Motor neuron (in vitro differentiated cells): ENCODE measurements around the gene TRIM16. TPM values are rescaled to one million over a fixed set of nuclear protein-coding genes. Genes with fewer than 3 reads are reported as not detected.
A peak's percentile ranks its signal among the peaks of the same experiment; 100 is the strongest.
"Not testable (repeated sequence)": the region's sequence is repeated elsewhere in the genome, so short reads cannot be mapped to it uniquely, and the experiment has no call there.

Experiments
- ATAC-seq, 8 experiments: fragments of 200-7000 bp; cut with Tn5 transposase; replicated peaks in 6 of 8; 2 replicates each; pipeline ENCODE4 v1.8.0; 2021; ENCODE audit warnings: mild to moderate bottlenecking in 8 of 8, moderate library complexity in 8 of 8
- H3K27ac ChIP-seq, 2 donors: fragments of 250-450 bp; sonication (Bioruptor Pico); 2 replicates each; pipeline ENCODE4 v1.9.0; 2021; ENCODE audit warnings: antibody characterized with exemption in 2 of 2, mild to moderate bottlenecking in 2 of 2, moderate library complexity in 1 of 2
- H3K4me1 ChIP-seq, 2 donors: fragments of 250-450 bp; sonication (Bioruptor Pico); replicated peaks in 1 of 2; 2 replicates each; pipeline ENCODE4 v1.6.1; 2021; ENCODE audit warnings: antibody characterized with exemption in 2 of 2, mild to moderate bottlenecking in 2 of 2, moderate library complexity in 1 of 2
- H3K4me3 ChIP-seq, 5 donors: fragments of 250-450 bp; sonication (Bioruptor Pico); 2 replicates each; pipeline ENCODE4 v1.9.0; 2021; ENCODE audit warnings: antibody characterized with exemption in 5 of 5, mild to moderate bottlenecking in 5 of 5, moderate library complexity in 4 of 5
- WGBS, 10 experiments: fragments of 450-650 bp; shearing (Covaris generic); methylation state at CpG; one replicate each; pipeline ENCODE4 v1.0.0; 2022; 5-methylcytosine and 5-hydroxymethylcytosine counted together
- in situ Hi-C, 9 experiments: fragments of 400-800 bp; cut with MboI; loops; one replicate each; pipeline ENCODE4 v1.15.0; 2021; ENCODE audit warnings: low sequenced_read_pairs in 9 of 9, low pct_unique_long_range_greater_than_20kb in 2 of 9; ENCODE audit not compliant: unreplicated experiment in 9 of 9
- total RNA-seq, 8 experiments: library from RNA; unstranded; fragments of 300-600 nt; gene quantifications; 2 replicates each; pipeline versions ENCODE4 v1.2.3 to v1.2.4, GENCODE V29; 2022

The TRIM16 gene
- total RNA-seq, 8 experiments from 2014 or later = 17.0 to 49.1 (median 34.9) TPM

DNA sequence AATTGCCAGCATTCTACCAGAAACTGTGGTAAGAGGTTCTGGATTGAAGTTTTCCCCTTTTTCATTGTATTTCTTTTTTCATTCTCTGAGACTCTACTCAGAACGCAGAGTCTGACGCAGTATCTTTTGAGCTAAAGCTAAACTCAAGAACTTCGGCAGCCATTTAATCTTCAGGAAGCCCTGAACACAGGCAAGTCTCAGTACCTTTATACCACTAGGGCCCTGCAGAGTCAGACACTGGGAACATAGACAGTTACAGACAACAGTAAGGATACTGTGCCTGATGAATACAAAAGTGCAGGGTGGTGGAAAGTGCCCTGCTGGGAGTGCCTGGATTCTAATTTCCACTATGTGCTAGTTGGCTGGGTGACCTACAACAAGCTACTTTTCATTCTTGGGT is 976 bp downstream of the TRIM16 start:
- H3K4me3 ChIP-seq = peak overlapping the region in 1 of 5 donors; percentile 52
- in situ Hi-C loops = not testable (repeated sequence)
- WGBS, 10 experiments = 80 to 100% (median 100%) methylated on average over 1 to 3 of the region's 3 CpGs; no CpG with 5 or more reads in 4 of the 10 experiments

DNA sequence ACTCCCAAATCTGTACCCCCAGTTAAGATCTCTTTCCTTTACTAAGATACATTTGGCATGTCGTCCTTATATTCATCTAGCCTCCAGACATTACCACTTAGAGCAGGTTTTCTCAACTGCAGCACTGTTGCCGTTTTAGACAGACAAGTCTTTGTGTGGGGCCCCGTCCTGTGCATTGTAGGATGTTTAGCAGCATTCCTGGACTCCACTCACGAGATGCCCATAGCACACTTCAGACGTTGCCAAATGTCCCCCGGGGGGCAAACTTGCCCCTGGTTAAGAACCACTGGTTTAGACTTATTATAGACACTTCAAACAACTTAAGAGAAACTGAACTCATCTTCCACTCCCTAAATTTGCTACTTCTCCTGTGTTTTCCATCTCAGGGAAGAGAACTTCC is 8.1 kb downstream of the TRIM16 start:
- H3K4me3 ChIP-seq, H3K27ac ChIP-seq, ATAC-seq, H3K4me1 ChIP-seq, in situ Hi-C loops: not testable (repeated sequence)
- WGBS, 10 experiments = 92 to 100% (median 100%) methylated on average over 1 to 2 of the region's 6 CpGs; no CpG with 5 or more reads in 2 of the 10 experiments

More for the DNA sequence above, 976 bp downstream of the TRIM16 start:
- not testable (repeated sequence) for H3K4me1 ChIP-seq, H3K27ac ChIP-seq
- peak in 3 of 8 experiments; percentile 5 to 51 (median 13) for ATAC-seq

DNA sequence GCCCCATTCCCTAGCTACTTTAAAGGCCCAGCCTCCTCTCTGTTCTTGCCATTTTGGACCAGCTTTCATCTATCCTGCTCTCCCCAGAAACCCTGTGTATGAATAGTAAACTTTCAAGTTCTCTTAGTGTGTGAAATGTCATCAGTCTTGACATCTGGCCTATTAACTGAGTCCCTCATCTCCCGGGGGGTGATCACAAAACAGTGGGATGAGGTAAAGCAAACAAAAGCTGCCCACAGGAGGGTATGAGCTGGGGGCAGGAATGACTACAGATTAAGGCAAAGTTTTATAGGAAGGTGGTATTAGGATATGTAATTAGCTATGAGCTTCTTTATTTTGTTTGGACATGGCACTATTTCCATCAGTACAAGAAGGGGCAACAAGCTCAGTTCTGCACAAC is 9.5 kb downstream of the TRIM16 start:
- no CpG with 5 or more reads among the region's 1 CpG for WGBS, 10 experiments
- ATAC-seq, in situ Hi-C loops, H3K4me3 ChIP-seq, H3K4me1 ChIP-seq, H3K27ac ChIP-seq: not testable (repeated sequence)

DNA sequence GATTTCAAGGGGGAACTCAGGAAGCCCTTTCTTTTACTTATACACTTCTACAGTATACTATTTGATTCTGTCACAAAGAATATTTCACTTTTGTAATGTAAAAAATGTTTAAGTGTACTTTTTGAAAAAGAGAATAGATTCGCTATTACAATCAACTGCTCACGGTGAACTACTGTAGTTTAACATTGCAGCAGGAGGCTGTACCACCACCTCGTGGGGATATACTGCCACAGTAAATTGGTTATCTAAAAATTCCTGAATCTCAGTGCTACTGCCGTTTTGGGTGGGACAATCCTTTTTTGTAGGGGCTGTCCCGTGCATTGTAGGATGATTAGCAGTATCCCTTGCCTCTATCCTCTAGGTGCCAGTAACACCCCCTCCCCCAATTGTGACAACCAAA is 14.6 kb downstream of the TRIM16 start:
- in situ Hi-C loops, H3K4me1 ChIP-seq, H3K4me3 ChIP-seq, H3K27ac ChIP-seq: not testable (repeated sequence)
- peak in 1 of 8 experiments; percentile 32 for ATAC-seq
- WGBS, 10 experiments = no CpG with 5 or more reads among the region's 5 CpGs

DNA sequence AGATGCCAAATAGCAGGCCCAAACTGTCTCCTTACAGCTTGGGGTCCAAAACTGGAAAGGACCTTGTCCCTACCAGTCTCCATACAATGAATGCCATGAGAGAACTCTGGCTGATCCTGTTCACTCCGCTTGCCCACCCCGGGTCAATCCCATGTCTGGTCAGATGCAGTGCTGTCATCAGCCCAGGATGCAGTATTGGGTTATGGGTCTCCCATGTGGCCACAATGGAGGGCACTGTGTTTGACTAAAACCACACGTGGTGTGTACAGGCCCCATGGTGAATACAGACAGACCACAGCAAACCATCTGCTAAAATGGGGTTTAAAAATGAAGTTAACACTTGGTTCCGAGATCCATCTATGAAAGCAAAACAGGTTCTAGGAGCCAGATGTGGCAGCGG is 20.4 kb downstream of the TRIM16 start:
- in situ Hi-C loops = no loop called here
- Histone ChIP-seq H3K4me1 (no peaks in the 10 kb centered on the region), H3K4me3 (no peak overlapping the region), H3K27ac (no peak overlapping the region)
- WGBS, 10 experiments = 20 to 100% (median 92%) methylated on average over 1 to 2 of the region's 5 CpGs; no CpG with 5 or more reads in 4 of the 10 experiments
- no peak for ATAC-seq

DNA sequence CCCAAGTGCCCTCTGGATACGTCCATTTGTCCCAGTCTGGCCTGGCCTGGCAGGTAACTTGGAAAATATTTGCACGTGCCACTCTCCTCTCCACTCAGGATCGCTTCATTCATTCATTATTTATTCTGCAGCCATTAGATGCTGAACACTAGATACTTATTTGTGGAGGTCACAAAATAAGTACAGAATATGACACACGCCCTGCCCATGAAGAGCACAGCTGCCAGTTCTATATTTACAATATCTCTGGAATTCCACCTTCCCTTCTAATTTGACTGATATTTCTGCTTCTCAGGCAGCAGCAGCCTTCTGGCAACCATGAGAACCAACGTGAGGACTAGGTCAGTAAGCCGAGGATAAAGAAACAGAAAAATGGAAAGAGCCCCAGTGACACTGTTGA is 20.9 kb downstream of the TRIM16 start:
- in situ Hi-C loops = no loop called here
- H3K4me1 ChIP-seq = no peaks in the 10 kb centered on the region
- no peak overlapping the region for H3K4me3 ChIP-seq
- no peak for ATAC-seq
- WGBS, 10 experiments = 80 to 100% (median 97%) methylated on average over 1 to 6 of the region's 6 CpGs; no CpG with 5 or more reads in 2 of the 10 experiments
- H3K27ac ChIP-seq = no peak overlapping the region

DNA sequence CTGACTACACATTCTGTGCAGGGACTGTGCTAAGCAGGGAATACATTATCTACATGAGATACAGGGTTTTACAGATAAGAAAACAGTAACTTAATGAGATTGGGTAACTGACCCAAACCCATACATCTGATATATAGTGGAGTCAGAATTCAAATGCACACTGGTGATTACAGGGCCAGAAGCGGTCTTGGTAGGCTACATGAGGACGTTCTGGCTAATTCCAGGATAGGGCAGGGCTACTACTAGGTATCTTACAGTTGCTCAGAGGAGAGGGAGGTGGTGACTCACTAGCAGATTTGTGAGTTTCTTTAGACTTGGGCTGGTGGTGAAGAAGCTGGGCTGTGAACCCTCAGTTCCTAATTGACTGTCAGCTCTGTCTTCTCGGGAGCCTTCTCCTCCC is 21.4 kb downstream of the TRIM16 start:
- ATAC-seq = peak in 1 of 8 experiments; percentile 29
- in situ Hi-C loops = no loop called here
- WGBS, 10 experiments = 50 to 100% (median 86%) methylated on average over 1 to 2 of the region's 3 CpGs; no CpG with 5 or more reads in 2 of the 10 experiments
- H3K4me1 ChIP-seq = no peaks in the 10 kb centered on the region
- no peak overlapping the region for H3K27ac ChIP-seq
- H3K4me3 ChIP-seq = no peak overlapping the region

DNA sequence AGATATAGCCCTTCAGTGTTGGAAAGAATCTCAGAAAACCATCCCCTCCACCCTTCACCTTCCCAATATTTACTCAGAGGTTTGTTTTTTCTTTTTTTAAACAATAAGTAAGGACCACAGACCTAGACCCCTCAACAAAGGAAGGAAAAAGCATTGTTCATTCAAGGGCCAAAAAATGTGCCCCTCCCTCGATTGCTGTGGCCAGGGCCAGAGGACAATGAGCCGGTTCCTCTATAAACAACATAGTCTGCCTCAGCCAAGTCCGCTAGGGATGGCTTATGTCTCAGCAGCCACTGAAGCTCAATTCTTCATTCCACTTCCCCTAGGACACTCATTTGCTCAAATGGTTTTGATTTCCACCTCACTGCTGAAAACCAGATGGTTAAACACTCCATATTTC is 24.0 kb downstream of the TRIM16 start:
- ATAC-seq = no peak
- Histone ChIP-seq H3K4me3 (no peak overlapping the region), H3K4me1 (peaks cover under 1 to 2% of the 10 kb centered on the region in 2 donors), H3K27ac (no peak overlapping the region)
- WGBS, 10 experiments = 73 to 100% (median 88%) methylated on average over 1 to 3 of the region's 3 CpGs; no CpG with 5 or more reads in 4 of the 10 experiments
- in situ Hi-C loops = no loop called here

DNA sequence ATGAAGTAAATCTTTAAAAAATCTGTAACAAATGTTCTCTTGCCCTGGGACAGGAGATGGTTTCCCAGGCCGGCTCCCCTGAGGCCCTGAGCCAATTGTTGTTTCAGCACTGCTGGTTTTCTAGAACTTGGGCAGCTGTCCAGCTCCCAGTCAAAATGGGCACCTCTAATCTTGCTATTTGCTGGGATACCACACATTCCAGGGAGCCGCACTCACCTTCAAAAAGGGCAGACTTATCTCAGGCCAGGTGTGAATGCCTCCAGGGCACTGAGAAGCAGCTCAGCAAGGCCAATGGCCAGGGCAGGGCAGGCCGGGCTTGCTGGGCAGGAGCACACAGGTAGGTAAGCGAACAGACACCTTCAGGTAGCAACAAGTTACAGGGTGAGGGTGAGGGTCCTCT is 24.4 kb downstream of the TRIM16 start:
- Histone ChIP-seq H3K4me3 (no peak overlapping the region), H3K27ac (no peak overlapping the region), H3K4me1 (peaks cover 5 to 6% of the 10 kb centered on the region in 2 donors)
- in situ Hi-C loops = no loop called here
- peak in 3 of 8 experiments; percentile 24 to 42 (median 30) for ATAC-seq
- WGBS, 10 experiments = 68 to 100% (median 100%) methylated on average over 1 to 3 of the region's 4 CpGs; no CpG with 5 or more reads in 5 of the 10 experiments

DNA sequence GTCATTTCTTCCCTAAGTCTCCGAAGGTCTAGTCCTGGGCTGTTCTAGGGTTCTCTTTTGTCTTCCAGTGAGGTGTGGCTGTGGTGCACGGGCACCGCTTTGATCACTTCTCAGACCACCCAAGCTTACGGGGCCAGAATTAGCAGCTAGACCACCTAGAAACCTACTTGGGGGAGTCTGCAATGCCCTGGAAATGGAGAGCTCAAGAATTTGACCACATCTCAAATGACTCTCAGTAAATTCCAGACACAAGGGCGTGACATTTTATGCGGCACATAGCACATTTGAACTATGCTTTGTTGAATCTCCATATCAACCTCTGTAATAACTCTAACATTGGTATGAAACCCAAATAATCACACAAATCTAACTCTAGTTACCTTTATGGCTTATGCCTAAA is 24.9 kb downstream of the TRIM16 start:
- no peak overlapping the region for H3K27ac ChIP-seq
- in situ Hi-C loops = no loop called here
- H3K4me3 ChIP-seq = no peak overlapping the region
- peaks cover 9 to 10% of the 10 kb centered on the region in 2 donors for H3K4me1 ChIP-seq
- WGBS, 10 experiments = 67 to 100% (median 90%) methylated on average over 1 to 5 of the region's 6 CpGs; no CpG with 5 or more reads in 5 of the 10 experiments
- ATAC-seq = peak in 3 of 8 experiments; percentile 57 to 82 (median 73)

DNA sequence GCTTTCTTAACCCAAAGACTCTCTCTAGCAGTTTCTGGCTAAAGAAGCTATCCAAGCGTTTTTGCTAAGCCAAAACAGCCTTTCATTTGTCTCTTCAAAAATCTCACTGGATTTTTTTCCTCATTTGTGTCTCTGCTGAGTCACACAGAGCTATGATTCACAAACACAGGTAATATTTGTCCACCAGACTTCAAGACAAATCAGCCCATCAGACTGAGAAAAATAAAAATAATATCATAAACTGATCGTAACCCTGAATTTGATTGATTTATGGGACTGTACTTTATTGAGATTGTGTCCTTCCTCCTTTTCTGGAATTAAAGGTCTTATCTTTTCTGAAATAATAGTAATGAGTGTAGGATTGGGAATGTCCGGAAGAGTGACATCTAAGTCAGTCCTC is 25.8 kb downstream of the TRIM16 start:
- no peak for ATAC-seq

DNA sequence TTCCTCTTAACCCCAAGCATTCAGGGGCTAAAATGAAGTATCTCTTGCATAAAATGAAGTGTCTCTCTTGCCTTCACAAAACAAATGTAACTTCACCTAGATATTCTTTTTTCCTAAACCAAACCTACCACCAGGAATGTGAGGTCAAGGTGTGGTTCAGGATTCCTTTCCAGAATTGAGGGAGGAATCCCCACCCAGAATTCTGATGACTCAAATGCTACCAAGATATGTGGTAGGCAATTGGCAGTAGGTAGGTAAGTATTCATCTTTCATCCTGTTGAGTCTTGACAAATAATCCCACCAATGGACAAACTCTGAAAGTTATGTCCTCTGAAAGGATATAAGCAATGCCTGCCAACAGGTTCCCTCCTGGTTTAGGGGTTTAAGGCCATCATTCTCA is 26.2 kb downstream of the TRIM16 start:
- ATAC-seq = no peak
- H3K4me3 ChIP-seq = no peak overlapping the region
- in situ Hi-C loops = no loop called here
- H3K27ac ChIP-seq = no peak overlapping the region
- H3K4me1 ChIP-seq = peaks cover 13 to 15% of the 10 kb centered on the region in 2 donors

More for the DNA sequence above, 25.8 kb downstream of the TRIM16 start:
- peaks cover 13 to 15% of the 10 kb centered on the region in 2 donors for H3K4me1 ChIP-seq
- H3K4me3 ChIP-seq = no peak overlapping the region
- 17 to 100% (median 100%) methylated on average over 1 to 3 of the region's 3 CpGs; no CpG with 5 or more reads in 1 of the 10 experiments for WGBS, 10 experiments
- no peak overlapping the region for H3K27ac ChIP-seq
- in situ Hi-C loops = no loop called here

DNA sequence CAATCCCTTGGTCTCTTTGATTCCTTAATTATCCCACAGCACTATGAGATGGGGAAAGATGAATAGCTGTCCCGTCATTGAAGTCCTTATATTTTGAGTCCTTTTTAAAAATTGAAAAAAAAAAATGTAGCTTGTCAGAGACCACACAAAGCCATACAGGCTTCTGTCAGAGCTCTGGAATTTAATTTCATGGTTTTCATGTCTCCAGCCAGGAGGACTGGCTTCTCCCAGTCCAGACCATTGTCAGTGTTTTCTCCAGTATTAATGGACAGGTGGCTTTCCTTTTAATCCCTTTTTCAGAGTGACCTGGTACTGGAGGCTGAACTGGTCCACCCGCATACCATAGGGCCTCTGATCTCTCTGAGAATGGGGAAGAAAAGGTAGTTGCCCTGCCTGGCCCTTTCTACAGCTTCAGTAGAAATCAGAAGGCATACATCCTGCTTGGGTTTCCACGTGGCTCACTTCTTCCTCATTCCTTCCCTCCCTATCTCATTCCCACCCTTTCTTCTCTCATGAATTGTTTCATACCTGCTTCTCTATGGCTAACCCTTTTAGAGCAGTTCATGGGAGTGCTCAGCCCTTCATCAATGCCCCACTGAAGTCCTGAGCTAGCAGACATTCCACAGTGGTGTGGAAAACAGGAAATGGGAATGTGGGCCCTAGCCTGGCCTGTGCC is 29.1 kb downstream of the TRIM16 start:
- WGBS, 10 experiments = 20 to 80% (median 53%) methylated on average over 1 to 3 of the region's 3 CpGs; no CpG with 5 or more reads in 2 of the 10 experiments
- in situ Hi-C loops = no loop called here
- peaks cover 30% of the 10 kb centered on the region in 2 donors for H3K4me1 ChIP-seq
- no peak overlapping the region for H3K27ac ChIP-seq
- no peak overlapping the region for H3K4me3 ChIP-seq
- ATAC-seq = no peak

DNA sequence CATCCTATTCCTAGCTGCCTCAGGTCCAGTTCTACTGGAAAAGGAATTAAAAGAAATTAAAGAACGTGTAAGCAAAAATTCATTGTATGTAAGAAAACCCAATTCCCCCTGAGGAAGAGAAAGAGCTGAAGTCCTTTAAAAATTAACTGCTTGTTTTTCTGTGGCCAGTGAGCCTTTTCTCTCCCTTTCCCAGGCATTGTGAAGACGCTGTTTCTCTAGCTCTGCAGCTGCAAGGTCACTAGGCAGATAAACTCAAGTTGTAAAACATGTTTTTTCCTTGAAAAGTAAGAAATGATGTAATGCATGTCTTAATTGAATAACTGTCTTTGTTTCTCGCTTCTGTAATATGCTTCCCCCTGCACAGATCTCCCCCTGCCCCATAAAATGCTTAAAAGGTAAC is 29.7 kb downstream of the TRIM16 start:
- WGBS, 10 experiments = 0 to 84% (median 50%) methylated on average over 1 to 3 of the region's 3 CpGs; no CpG with 5 or more reads in 1 of the 10 experiments
- in situ Hi-C loops = not testable (repeated sequence)

More for the DNA sequence above, 29.7 kb downstream of the TRIM16 start:
- H3K4me3 ChIP-seq, H3K27ac ChIP-seq, ATAC-seq: not testable (repeated sequence)
- peaks cover 30 to 33% of the 10 kb centered on the region in 2 donors for H3K4me1 ChIP-seq
